ENCODE results near the gene LBP.
"Not testable (repeated sequence)": the region's sequence is repeated elsewhere in the genome, so short reads cannot be mapped to it uniquely, and the experiment has no call there.

The LBP gene

GRCh38 chr20:38373898-38374297 lies 27.6 kb downstream of the LBP start:
- Histone ChIP-seq H3K36me3 (ENCODE audit: low read length) (no peaks in the 10 kb centered on the region), H3K27me3 (ENCODE audit: low read length) (no peaks in the 10 kb centered on the region), H3K9ac (ENCODE audit: low read length) (no peak overlapping the region), H3F3A (ENCODE audit: insufficient read depth) (no peaks in the 10 kb centered on the region), H3K9me2 (replicated peaks; ENCODE audit: insufficient read depth, low read length) (no peaks in the 10 kb centered on the region), H3K4me3 (ENCODE audit: insufficient read depth, low read length, poor library complexity, severe bottlenecking) (no peak overlapping the region), H2AFZ (ENCODE audit: low read depth, low read length, severe bottlenecking) (no peak overlapping the region), H3K79me2 (ENCODE audit: insufficient read depth, low read length) (no peaks in the 10 kb centered on the region), H4K20me1 (ENCODE audit: low read depth, low read length) (no peaks in the 10 kb centered on the region), H3K4me2 (ENCODE audit: low read depth, low read length, poor library complexity, severe bottlenecking) (no peak overlapping the region), H3K9me3 (ENCODE audit: insufficient read depth, low read length) (no peaks in the 10 kb centered on the region), H3K27ac (ENCODE audit: low read depth, low read length) (no peak overlapping the region)
- TF ChIP-seq CTCF (IDR thresholded peaks at IDR 0.05; ENCODE audit: insufficient read depth, low read length, poor library complexity, severe bottlenecking) (no peak), EZH2phosphoT487 (conservative IDR thresholded peaks at IDR 0.05; ENCODE audit: low read length) (no peak)

GRCh38 chr20:38377039-38377685 lies 30.9 kb downstream of the LBP start:
- no peaks in the 10 kb centered on the region for H3K9me2 ChIP-seq (replicated peaks; ENCODE audit: insufficient read depth, low read length)
- H3K27ac ChIP-seq (ENCODE audit: low read depth, low read length): no peak overlapping the region
- H3K79me2 ChIP-seq (ENCODE audit: insufficient read depth, low read length): no peaks in the 10 kb centered on the region
- no peak overlapping the region for H2AFZ ChIP-seq (ENCODE audit: low read depth, low read length, severe bottlenecking)
- H3K4me3 ChIP-seq (ENCODE audit: insufficient read depth, low read length, poor library complexity, severe bottlenecking): no peak overlapping the region
- no peaks in the 10 kb centered on the region for H3K27me3 ChIP-seq (ENCODE audit: low read length)
- H3K36me3 ChIP-seq (ENCODE audit: low read length): no peaks in the 10 kb centered on the region
- no peaks in the 10 kb centered on the region for H3K9me3 ChIP-seq (ENCODE audit: insufficient read depth, low read length)
- H3F3A ChIP-seq (ENCODE audit: insufficient read depth): no peaks in the 10 kb centered on the region
- no peak overlapping the region for H3K4me2 ChIP-seq (ENCODE audit: low read depth, low read length, poor library complexity, severe bottlenecking)
- H3K9ac ChIP-seq (ENCODE audit: low read length): no peak overlapping the region
- H4K20me1 ChIP-seq (ENCODE audit: low read depth, low read length): no peaks in the 10 kb centered on the region
- TF ChIP-seq CTCF (IDR thresholded peaks at IDR 0.05; ENCODE audit: insufficient read depth, low read length, poor library complexity, severe bottlenecking): no peak
- no peak for TF ChIP-seq EZH2phosphoT487 (conservative IDR thresholded peaks at IDR 0.05; ENCODE audit: low read length)

- not testable (repeated sequence) for H3K27ac ChIP-seq (ENCODE audit: low read depth, low read length); H4K20me1 ChIP-seq (ENCODE audit: low read depth, low read length); H3K9ac ChIP-seq (ENCODE audit: low read length); H3F3A ChIP-seq (ENCODE audit: insufficient read depth); H3K36me3 ChIP-seq (ENCODE audit: low read length); H3K4me3 ChIP-seq (ENCODE audit: insufficient read depth, low read length, poor library complexity, severe bottlenecking); H3K27me3 ChIP-seq (ENCODE audit: low read length); H2AFZ ChIP-seq (ENCODE audit: low read depth, low read length, severe bottlenecking); H3K79me2 ChIP-seq (ENCODE audit: insufficient read depth, low read length); H3K4me2 ChIP-seq (ENCODE audit: low read depth, low read length, poor library complexity, severe bottlenecking); H3K9me3 ChIP-seq (ENCODE audit: insufficient read depth, low read length); H3K9me2 ChIP-seq (replicated peaks; ENCODE audit: insufficient read depth, low read length)
These were observed 31.6 kb downstream of the LBP start for GRCh38 chr20:38377838-38378237.

GRCh38 chr20:38383147-38383546 lies 36.9 kb downstream of the LBP start:
- Histone ChIP-seq H3K79me2 (ENCODE audit: insufficient read depth, low read length) (no peaks in the 10 kb centered on the region), H3K27me3 (ENCODE audit: low read length) (no peaks in the 10 kb centered on the region), H2AFZ (ENCODE audit: low read depth, low read length, severe bottlenecking) (no peak overlapping the region), H3K27ac (ENCODE audit: low read depth, low read length) (no peak overlapping the region), H4K20me1 (ENCODE audit: low read depth, low read length) (no peaks in the 10 kb centered on the region), H3F3A (ENCODE audit: insufficient read depth) (no peaks in the 10 kb centered on the region), H3K36me3 (ENCODE audit: low read length) (no peaks in the 10 kb centered on the region), H3K4me3 (ENCODE audit: insufficient read depth, low read length, poor library complexity, severe bottlenecking) (no peak overlapping the region), H3K4me2 (ENCODE audit: low read depth, low read length, poor library complexity, severe bottlenecking) (no peak overlapping the region), H3K9me2 (replicated peaks; ENCODE audit: insufficient read depth, low read length) (no peaks in the 10 kb centered on the region), H3K9ac (ENCODE audit: low read length) (no peak overlapping the region), H3K9me3 (ENCODE audit: insufficient read depth, low read length) (0 out of 2 replicates have a peak, but pooled peaks cover 5% of the 10 kb centered on the region)
- TF ChIP-seq EZH2phosphoT487 (conservative IDR thresholded peaks at IDR 0.05; ENCODE audit: low read length) (no peak), CTCF (IDR thresholded peaks at IDR 0.05; ENCODE audit: insufficient read depth, low read length, poor library complexity, severe bottlenecking) (no peak)
